Measurements from ENCODE around the gene BCL2L12.

Gene BCL2L12

GRCh38 chr19:49658566-49659442 is 6.9 kb upstream of the BCL2L12 start:
- no peak overlapping the region for H3K4me3 ChIP-seq (ENCODE audit: low read length)
- DNase-seq (ENCODE audit: low read depth, low spot score) = no peak

- H3K4me3 ChIP-seq (ENCODE audit: low read length) = no peak overlapping the region
- no peak for DNase-seq (ENCODE audit: low read depth, low spot score)
These were observed 5.3 kb upstream of the BCL2L12 start for GRCh38 chr19:49660338-49660961.

DNA sequence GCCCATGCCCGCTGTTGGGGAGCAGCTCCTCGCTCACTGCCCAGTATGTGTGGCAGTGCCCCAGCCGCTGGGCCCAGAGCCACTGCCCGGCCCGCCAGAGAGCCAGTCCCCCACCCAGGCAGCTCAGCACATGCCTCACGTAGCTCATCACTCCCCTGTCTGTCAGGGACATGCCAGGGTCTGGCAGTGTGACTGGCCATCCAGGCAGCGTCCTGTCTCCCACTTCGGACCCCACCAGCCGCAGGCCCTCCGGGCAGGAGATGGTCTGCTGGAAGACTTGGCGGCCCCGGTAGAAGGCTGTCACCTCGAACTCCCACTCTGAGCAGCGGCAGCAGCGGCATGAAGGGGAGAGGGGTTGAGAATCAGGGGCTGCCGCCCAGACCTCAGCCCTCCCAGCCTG is 3.7 kb upstream of the BCL2L12 start:
- no peak for DNase-seq (ENCODE audit: low read depth, low spot score)
- no peak overlapping the region for H3K4me3 ChIP-seq (ENCODE audit: low read length)

DNA sequence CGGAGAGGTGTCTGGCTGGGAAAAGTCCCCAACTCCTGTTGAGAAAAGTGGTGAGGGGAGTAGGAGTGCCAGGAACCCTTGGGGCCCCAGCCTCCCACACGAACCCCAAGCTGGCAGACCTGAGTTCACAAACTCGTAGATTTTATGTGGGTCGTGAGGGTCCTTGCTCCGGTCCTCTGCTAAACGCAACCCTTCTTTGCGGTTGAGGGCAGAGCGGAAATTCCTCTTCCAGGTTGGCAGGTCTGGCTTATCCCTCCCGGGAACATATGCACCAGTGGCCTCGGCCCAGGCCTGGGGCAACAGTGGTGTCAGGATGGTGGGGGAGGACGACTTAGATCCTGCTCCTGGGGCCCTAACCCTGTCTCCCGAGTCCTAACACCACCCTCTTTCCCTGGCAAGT is 2.5 kb upstream of the BCL2L12 start:
- DNase-seq (ENCODE audit: low read depth, low spot score) = no peak
- no peak overlapping the region for H3K4me3 ChIP-seq (ENCODE audit: low read length)

DNA sequence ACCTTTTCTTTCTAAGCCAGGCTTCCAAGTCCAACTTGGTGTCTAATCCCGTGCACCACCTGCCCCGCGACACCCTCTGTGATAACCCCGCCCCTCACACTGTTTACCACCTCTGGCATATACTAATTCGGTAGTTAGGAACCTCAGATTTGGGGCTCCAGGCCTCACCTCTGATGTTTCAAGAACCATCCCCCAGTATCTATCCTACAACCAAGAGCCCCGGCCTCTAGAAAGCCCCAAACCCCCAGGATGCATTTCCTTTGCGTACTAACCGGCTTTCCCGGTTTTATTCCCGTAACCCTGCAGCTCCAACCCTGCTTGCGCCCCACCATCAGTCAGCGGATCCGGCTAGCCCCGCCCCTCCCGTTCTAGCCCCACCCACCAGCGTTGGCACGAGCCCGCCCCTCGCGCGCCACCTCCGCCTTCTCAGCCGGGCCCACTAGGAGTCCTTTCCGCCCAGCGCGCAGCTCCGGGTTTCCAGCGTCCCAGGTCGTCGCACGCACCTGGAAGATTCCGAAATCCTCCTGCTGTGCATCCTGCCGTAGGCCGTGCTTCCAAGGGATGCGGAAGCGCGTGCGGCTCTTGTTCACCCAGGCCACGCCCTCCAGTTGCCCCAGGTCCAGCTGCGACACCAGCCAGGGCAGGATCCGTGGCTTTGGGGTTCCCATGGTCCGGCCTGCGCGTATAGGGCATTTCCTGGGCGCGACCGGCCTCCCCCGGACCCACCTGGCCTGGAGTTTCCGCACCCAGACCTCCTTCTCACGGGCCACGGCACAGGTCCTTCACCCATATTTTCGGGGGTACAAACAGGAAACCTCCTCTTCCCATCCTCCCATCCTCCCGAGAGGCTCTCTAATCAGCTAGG is 1.3 kb upstream of the BCL2L12 start:
- peak; percentile 65 for DNase-seq (ENCODE audit: low read depth, low spot score)
- peak overlapping the region; percentile 96 for H3K4me3 ChIP-seq (ENCODE audit: low read length)

DNA sequence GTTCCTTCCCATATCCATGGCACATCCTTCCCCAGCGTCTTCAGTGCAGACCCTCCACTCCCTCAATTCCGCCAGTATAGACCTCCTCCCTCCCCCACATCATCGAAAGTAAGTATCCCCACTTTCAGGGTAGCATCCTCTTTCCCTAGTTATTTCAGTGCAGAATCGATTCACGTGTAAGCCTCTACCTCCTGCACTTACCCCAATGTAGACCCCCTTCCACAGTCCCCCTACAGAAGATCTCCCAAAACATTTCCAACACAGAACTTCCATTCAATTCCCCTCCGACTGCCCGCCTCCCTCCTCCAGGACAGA is 740 bp upstream of the BCL2L12 start:
- peak overlapping the region; percentile 96 for H3K4me3 ChIP-seq (ENCODE audit: low read length)
- DNase-seq (ENCODE audit: low read depth, low spot score) = no peak

GRCh38 chr19:49666120-49666444 is 349 bp downstream of the BCL2L12 start:
- peak overlapping the region; percentile 96 for H3K4me3 ChIP-seq (ENCODE audit: low read length)
- DNase-seq (ENCODE audit: low read depth, low spot score) = no peak

DNA sequence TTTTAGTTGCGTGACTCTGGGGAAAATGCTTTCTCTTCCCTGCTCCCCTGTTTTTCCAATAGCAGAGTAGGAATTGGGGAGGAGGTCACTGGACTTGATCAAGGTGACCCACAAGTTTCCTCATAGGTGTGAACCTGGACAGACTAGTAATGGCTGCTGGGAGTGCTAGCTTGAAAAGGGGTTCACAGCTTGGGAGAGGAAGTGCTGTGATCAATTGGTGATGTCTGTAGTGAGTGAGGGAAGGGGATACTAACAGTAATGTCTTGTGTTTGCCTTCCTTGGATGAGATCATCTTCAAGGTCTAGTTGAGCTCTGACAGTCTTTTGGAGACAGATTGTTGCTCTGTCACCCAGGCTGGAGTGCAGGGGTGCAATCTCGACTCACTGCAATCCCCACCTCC is 1.7 kb downstream of the BCL2L12 start:
- no peak overlapping the region for H3K4me3 ChIP-seq (ENCODE audit: low read length)

GRCh38 chr19:49669516-49669915 is 3.8 kb downstream of the BCL2L12 start:
- DNase-seq (ENCODE audit: low read depth, low spot score) = no peak
- no peak overlapping the region for H3K4me3 ChIP-seq (ENCODE audit: low read length)

More for the DNA sequence above, 1.7 kb downstream of the BCL2L12 start:
- no peak for DNase-seq (ENCODE audit: low read depth, low spot score)

- DNase-seq (ENCODE audit: low read depth, low spot score) = no peak
- no peak overlapping the region for H3K4me3 ChIP-seq (ENCODE audit: low read length)
These were observed 6.6 kb downstream of the BCL2L12 start for GRCh38 chr19:49672131-49672919.

GRCh38 chr19:49676136-49676783 is 10.5 kb downstream of the BCL2L12 start:
- DNase-seq (ENCODE audit: low read depth, low spot score) = peak; percentile 86

GRCh38 chr19:49676784-49677230 is 11.1 kb downstream of the BCL2L12 start:
- peak overlapping the region; percentile 94 for H3K4me3 ChIP-seq (ENCODE audit: low read length)
- peak; percentile 100 for DNase-seq (ENCODE audit: low read depth, low spot score)

More at GRCh38 chr19:49676136-49676783, 10.5 kb downstream of the BCL2L12 start:
- H3K4me3 ChIP-seq (ENCODE audit: low read length) = peak overlapping the region; percentile 54

GRCh38 chr19:49677231-49677900 is 11.6 kb downstream of the BCL2L12 start, which contains the start of gene PRMT1:
Gene PRMT1 (plus strand): TSS chr19:49677271. CDS start chr19:49677281, 10 bp downstream.
- peak within 1 kb of the TSS; percentile 94 for H3K4me3 ChIP-seq (ENCODE audit: low read length)
- no peak for DNase-seq (ENCODE audit: low read depth, low spot score)

DNA sequence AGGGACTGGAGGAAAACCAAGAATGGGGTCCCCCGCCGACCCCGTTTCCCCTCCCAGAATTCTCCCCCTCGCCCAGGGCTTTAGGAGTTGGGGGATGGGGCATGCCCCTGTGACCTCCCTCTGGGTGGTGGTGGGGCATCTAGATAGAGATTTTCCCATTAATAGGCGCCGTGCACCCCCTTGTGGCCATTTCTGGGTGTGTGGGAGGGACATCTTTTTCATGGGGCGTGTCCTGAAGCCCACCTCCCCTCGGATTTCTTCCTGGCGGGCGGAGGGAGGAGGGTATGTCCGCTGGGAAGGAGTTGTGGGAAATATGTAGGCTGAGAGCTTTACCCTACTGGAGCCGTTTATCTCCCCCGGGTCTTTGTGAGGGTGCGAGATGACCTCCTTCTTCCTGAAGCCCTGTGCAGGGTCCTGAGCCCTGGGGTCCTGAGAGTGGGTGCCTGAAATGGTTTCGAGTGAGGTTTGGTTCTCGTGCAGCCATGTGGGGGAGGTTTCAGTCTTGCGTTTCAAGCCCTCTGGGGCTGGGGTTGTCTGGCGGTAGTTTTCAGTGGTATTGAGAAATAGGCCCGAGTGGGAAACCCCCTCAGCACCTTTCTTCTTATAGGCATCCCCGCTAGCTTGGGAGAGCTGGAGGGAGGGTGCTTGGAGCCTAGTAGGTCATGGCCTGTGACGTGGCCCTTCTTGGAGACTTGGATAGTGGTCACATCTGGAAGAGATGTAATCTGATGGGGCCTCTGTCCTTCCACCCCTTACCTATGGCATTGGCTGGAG is 12.4 kb downstream of the BCL2L12 start:
- peak overlapping the region; percentile 94 for H3K4me3 ChIP-seq (ENCODE audit: low read length)
- peak; percentile 65 for DNase-seq (ENCODE audit: low read depth, low spot score)

GRCh38 chr19:49678985-49679770 is 13.4 kb downstream of the BCL2L12 start:
- DNase-seq (ENCODE audit: low read depth, low spot score) = no peak
- H3K4me3 ChIP-seq (ENCODE audit: low read length) = no peak overlapping the region

DNA sequence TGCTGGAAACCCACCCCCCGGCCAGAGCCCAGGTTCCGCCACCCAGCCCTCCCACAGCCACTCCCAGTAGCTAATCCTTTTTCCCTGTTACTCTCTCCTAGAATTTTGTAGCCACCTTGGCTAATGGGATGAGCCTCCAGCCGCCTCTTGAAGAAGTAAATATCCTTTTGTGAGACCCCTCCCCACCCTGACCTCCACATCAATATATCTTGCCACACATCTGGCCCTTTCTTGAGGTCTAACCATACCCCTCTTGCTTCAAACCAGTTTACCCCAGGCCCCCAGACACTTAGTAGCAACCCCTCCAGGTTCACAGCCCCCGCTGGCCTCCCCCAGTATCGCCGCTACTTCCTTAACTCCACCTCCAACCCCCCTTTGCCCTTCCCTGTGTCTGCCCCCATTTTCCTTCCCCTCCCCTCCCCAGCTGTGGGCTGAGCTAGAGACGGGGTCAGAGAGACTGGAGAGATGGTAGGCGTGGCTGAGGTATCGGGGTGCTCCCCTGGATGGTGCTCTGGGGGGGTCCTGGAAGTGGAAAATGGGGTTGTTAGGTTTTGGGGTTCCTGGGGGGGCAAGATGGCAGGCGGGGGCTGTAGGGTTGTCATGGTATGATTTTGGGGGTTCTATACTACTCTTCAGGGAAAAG is 14.2 kb downstream of the BCL2L12 start:
- DNase-seq (ENCODE audit: low read depth, low spot score) = no peak
- H3K4me3 ChIP-seq (ENCODE audit: low read length) = no peak overlapping the region

All from Jurkat, Clone E6-1 (cell line).